ENCODE measurements around the gene DDX39B.

DNA sequence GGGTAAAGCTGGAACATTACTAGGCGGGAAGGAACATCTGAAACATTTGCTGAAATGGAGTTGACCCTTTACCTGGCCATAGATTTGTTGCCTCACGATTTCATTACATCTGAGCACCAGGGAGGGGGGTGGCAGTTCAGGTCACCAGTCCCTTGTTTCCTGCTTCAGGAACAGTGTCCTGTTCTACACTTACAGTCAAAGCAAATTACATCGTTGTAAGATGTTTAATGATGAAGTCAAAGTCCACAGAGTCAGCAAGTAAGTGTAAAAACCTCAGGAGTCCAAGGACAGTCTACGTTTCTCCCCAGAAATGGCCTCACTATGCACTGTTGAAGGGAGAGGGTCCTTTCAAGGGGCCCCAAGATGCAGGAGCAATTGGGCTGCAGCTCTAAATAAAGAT lies 52.7 kb downstream of the DDX39B start:
- TF ChIP-seq, protein P1, sequence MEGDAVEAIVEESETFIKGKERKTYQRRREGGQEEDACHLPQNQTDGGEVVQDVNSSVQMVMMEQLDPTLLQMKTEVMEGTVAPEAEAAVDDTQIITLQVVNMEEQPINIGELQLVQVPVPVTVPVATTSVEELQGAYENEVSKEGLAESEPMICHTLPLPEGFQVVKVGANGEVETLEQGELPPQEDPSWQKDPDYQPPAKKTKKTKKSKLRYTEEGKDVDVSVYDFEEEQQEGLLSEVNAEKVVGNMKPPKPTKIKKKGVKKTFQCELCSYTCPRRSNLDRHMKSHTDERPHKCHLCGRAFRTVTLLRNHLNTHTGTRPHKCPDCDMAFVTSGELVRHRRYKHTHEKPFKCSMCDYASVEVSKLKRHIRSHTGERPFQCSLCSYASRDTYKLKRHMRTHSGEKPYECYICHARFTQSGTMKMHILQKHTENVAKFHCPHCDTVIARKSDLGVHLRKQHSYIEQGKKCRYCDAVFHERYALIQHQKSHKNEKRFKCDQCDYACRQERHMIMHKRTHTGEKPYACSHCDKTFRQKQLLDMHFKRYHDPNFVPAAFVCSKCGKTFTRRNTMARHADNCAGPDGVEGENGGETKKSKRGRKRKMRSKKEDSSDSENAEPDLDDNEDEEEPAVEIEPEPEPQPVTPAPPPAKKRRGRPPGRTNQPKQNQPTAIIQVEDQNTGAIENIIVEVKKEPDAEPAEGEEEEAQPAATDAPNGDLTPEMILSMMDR (IDR thresholded peaks at IDR 0.05; ENCODE audit: low read length) = no peak
- TF ChIP-seq EZH2 (IDR thresholded peaks at IDR 0.05; ENCODE audit: borderline replicate concordance, low read length) = no peak
